PC-9 (cell line): ENCODE results near the gene PCDHA10.
A peak's percentile ranks its signal among the peaks of the same experiment; 100 is the strongest.

Experiments used
- EZH2 ChIP-seq: fragments of 200-600 bp; sonication (generic); IDR thresholded peaks from 2 replicates; pipeline ENCODE4 v1.8.0; 2017; ENCODE audit warnings: antibody characterized with exemption, low read depth
- TF ChIP-seq, protein P1 (sequence below): fragments of 200-600 bp; sonication (generic); conservative IDR thresholded peaks from 2 replicates; pipeline ENCODE4 v1.6.1; 2017; ENCODE audit warnings: mixed run types, antibody characterized with exemption, mild to moderate bottlenecking, moderate library complexity

DNA sequence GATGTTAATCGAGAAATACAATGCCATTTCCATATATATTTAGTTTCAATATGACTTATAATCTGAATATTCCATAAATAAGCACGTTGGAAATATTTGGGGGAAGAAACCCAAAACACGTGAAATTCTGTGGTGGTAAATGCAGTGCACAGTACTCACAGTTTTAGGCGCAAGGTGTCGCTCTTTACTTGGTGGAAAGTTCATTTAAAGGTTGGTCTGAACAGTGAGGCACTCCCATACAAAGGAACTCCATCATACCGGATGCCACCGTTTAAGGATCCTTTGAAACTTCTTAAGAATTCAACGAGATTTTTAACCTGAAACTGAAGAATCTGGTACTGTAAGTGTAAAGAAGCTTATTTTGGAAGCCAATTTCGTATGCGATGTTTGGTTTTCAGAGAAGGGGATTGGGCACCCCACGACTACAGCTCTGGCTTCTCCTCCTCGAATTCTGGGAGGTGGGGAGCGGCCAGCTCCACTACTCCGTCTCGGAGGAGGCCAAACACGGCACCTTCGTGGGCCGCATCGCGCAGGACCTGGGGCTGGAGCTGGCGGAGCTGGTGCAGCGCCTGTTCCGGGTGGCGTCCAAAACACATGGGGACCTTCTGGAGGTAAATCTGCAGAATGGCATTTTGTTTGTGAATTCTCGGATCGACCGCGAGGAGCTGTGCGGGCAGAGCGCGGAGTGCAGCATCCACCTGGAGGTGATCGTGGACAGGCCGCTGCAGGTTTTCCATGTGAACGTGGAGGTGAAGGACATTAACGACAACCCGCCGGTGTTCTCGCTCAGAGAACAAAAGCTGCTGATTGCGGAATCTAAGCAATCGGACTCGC lies 13.2 kb downstream of the PCDHA10 start, which contains the start of gene PCDHA11:
- TF ChIP-seq, protein P1, sequence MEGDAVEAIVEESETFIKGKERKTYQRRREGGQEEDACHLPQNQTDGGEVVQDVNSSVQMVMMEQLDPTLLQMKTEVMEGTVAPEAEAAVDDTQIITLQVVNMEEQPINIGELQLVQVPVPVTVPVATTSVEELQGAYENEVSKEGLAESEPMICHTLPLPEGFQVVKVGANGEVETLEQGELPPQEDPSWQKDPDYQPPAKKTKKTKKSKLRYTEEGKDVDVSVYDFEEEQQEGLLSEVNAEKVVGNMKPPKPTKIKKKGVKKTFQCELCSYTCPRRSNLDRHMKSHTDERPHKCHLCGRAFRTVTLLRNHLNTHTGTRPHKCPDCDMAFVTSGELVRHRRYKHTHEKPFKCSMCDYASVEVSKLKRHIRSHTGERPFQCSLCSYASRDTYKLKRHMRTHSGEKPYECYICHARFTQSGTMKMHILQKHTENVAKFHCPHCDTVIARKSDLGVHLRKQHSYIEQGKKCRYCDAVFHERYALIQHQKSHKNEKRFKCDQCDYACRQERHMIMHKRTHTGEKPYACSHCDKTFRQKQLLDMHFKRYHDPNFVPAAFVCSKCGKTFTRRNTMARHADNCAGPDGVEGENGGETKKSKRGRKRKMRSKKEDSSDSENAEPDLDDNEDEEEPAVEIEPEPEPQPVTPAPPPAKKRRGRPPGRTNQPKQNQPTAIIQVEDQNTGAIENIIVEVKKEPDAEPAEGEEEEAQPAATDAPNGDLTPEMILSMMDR, result peak; percentile 44; the same call in 1 of the 2 replicates
- TF ChIP-seq EZH2, result no peak
